Thyroid gland (tissue), 4 donors: ENCODE results near the gene DEPP1.

Experiments used
- POLR2A ChIP-seq, 2 donors: fragments of 450-650 bp; IDR thresholded peaks; one replicate each; pipeline ENCODE4 v1.6.1; 2017; ENCODE audit warnings: antibody characterized with exemption in 2 of 2, mild to moderate bottlenecking in 2 of 2, moderate library complexity in 1 of 2
- TF ChIP-seq, protein P1 (sequence below), 6 experiments: fragments of 200-600 bp in 3 of 6; fragments of 450-650 bp in 3 of 6; sonication (generic) in 3 of 6; IDR thresholded peaks; one replicate each; pipeline ENCODE4 v1.5.1; 2016 to 2019; ENCODE audit warnings: antibody characterized with exemption in 6 of 6, mild to moderate bottlenecking in 2 of 6, inconsistent platforms in 1 of 6, moderate library complexity in 1 of 6

DNA sequence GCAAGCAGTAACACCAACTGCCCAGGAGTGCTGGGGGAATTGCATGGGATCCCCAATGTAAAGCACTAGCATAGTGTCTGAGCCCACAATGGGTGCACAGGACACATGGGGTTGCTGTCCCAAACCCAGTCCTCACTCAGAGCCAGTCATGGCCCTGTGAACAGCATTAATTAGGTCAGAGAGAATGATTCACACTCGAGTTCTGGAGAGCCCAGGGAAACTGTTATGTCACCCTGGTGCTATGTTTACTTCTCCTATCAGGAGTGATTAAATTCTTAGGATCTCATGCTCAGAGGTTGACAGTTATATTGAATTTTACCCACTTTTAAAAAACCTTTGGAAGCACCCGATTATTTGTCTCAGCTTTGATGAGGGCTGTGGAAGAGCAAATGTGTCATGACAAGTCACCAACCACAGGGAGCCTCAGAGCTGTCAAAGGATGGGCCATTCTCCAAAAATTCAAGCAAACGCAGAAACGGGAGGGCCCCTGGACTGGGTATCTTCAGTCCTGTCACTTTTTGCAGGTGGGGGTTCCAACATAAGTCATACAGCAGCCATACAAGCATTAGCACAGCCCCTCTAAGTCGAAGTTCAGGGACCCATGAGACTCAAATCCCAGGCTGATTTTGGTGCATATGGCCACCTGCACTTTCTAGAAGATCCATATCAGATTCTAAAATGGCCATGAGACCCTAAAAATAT is 20.3 kb downstream of the DEPP1 start:
- TF ChIP-seq, protein P1, sequence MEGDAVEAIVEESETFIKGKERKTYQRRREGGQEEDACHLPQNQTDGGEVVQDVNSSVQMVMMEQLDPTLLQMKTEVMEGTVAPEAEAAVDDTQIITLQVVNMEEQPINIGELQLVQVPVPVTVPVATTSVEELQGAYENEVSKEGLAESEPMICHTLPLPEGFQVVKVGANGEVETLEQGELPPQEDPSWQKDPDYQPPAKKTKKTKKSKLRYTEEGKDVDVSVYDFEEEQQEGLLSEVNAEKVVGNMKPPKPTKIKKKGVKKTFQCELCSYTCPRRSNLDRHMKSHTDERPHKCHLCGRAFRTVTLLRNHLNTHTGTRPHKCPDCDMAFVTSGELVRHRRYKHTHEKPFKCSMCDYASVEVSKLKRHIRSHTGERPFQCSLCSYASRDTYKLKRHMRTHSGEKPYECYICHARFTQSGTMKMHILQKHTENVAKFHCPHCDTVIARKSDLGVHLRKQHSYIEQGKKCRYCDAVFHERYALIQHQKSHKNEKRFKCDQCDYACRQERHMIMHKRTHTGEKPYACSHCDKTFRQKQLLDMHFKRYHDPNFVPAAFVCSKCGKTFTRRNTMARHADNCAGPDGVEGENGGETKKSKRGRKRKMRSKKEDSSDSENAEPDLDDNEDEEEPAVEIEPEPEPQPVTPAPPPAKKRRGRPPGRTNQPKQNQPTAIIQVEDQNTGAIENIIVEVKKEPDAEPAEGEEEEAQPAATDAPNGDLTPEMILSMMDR (IDR thresholded peaks at IDR 0.05): no peak
- TF ChIP-seq POLR2A (IDR thresholded peaks at IDR 0.05): no peak
